PC-3 (cell line): ENCODE results near the gene PCGF1. TPM values are rescaled to one million over a fixed set of nuclear protein-coding genes. Genes with fewer than 3 reads are reported as not detected.

Experiments used
- ATAC-seq: fragments of 200-7000 bp; cut with Tn5 transposase; 2 replicates; pipeline ENCODE4 v1.9.1; 2020; ENCODE audit warnings: mild to moderate bottlenecking, moderate library complexity
- BruUV-seq: library from RNA; stranded (reverse); fragments of 400-500 nt; replicated peaks from 2 replicates; lab custom pipeline; 2021; lab: Mats Ljungman, UMichigan
- CTCF ChIA-PET: fragments of 300-600 bp; sonication (Branson Sonifier 250); formaldehyde crosslinking; loops from one replicate; lab custom pipeline; 2022; ENCODE audit warnings: antibody characterized with exemption; lab: Charles Lee
- POLR2A ChIA-PET: fragments of 300-600 bp; sonication (Branson Sonifier 250); formaldehyde crosslinking; loops from one replicate; lab custom pipeline; 2022; ENCODE audit warnings: antibody characterized with exemption; ENCODE audit not compliant: unreplicated experiment; lab: Charles Lee
- DNase-seq: peaks from one replicate; pipeline ENCODE4 v3.0.0-alpha.2; 2015
- H2AFZ ChIP-seq: fragments of 300-600 bp; sonication (generic); 2 replicates; pipeline ENCODE4 v1.6.0; 2016; ENCODE audit warnings: antibody characterized with exemption, low read length
- H3F3A ChIP-seq: fragments of 300-600 bp; sonication (generic); one replicate; pipeline ENCODE4 v1.6.0; 2017; ENCODE audit warnings: antibody characterized with exemption, low read length, control low read depth, mild to moderate bottlenecking; ENCODE audit not compliant: unreplicated experiment
- H3K27ac ChIP-seq: fragments of 300-600 bp; sonication (generic); 2 replicates; pipeline ENCODE4 v1.5.1; 2016; ENCODE audit warnings: mild to moderate bottlenecking, low read length
- H3K27me3 ChIP-seq: fragments of 300-600 bp; sonication (generic); 2 replicates; pipeline ENCODE4 v1.6.1; 2016; ENCODE audit warnings: low read length, mixed read lengths
- H3K36me3 ChIP-seq: fragments of 300-600 bp; sonication (generic); 2 replicates; pipeline ENCODE4 v1.6.1; 2016; ENCODE audit warnings: low read depth, mixed run types, low read length, mixed read lengths
- H3K4me1 ChIP-seq: fragments of 300-600 bp; sonication (generic); 2 replicates; pipeline ENCODE4 v1.5.1; 2016; ENCODE audit warnings: low read length; ENCODE audit not compliant: insufficient read depth
- H3K4me2 ChIP-seq: fragments of 300-600 bp; sonication (generic); 2 replicates; pipeline ENCODE4 v1.6.0; 2016; ENCODE audit warnings: low read length
- H3K4me3 ChIP-seq: fragments of 300-600 bp; sonication (generic); 2 replicates; pipeline ENCODE4 v1.5.1; 2016; ENCODE audit warnings: mild to moderate bottlenecking, low read length, mixed read lengths
- H3K79me2 ChIP-seq: fragments of 300-600 bp; sonication (generic); 2 replicates; pipeline ENCODE4 v1.6.1; 2017; ENCODE audit warnings: low read length, mixed read lengths
- H3K9ac ChIP-seq: fragments of 300-600 bp; sonication (generic); 2 replicates; pipeline ENCODE4 v1.6.0; 2016; ENCODE audit warnings: mild to moderate bottlenecking, low read length
- H3K9me2 ChIP-seq: fragments of 300-600 bp; sonication (generic); replicated peaks from 2 replicates; pipeline ENCODE4 v1.6.1; 2016; ENCODE audit warnings: mixed run types, low read length, mixed read lengths
- H3K9me3 ChIP-seq: fragments of 300-600 bp; sonication (generic); 2 replicates; pipeline ENCODE4 v1.6.1; 2016; ENCODE audit warnings: low read length, mixed read lengths
- H4K20me1 ChIP-seq: fragments of 300-600 bp; sonication (generic); 2 replicates; pipeline ENCODE4 v1.6.1; 2016; ENCODE audit warnings: low read length, mixed read lengths
- CTCF ChIP-seq: fragments of 300-600 bp; sonication (generic); conservative IDR thresholded peaks from 2 replicates; pipeline ENCODE4 v1.5.1; 2017; ENCODE audit warnings: antibody characterized with exemption, low read depth, mild to moderate bottlenecking, low read length
- EZH2 ChIP-seq: fragments of 300-600 bp; sonication (generic); IDR thresholded peaks from one replicate; pipeline ENCODE4 v1.6.1; 2017; ENCODE audit warnings: antibody characterized with exemption, mild to moderate bottlenecking, low read length; ENCODE audit not compliant: unreplicated experiment
- EZH2phosphoT487 ChIP-seq: fragments of 300-600 bp; sonication (generic); IDR thresholded peaks from 2 replicates; pipeline ENCODE4 v1.6.1; 2018; ENCODE audit warnings: mild to moderate bottlenecking, antibody characterized with exemption, low read length, borderline replicate concordance
- intact Hi-C: fragments of 100-400 bp; cut with micrococcal nuclease; formaldehyde crosslinking; loops from 2 replicates; pipeline ENCODE4 v1.9.0; 2023
- total RNA-seq: library from RNA; depleted of rRNA; stranded (reverse); fragments of >200 nt; gene quantifications from 2 replicates; pipeline ENCODE4 v1.2.3, GENCODE V29; 2014

Gene PCGF1
- total RNA-seq, 1 experiment from 2014 or later = 35.7 TPM

- POLR2A ChIA-PET = interaction anchor here (1.1 kb wide), 1 partner anchor 19 kb away, joined by 4 read pairs; no protein-coding TSS in a partner anchor
- Histone ChIP-seq H3K9ac (peak overlapping the region; percentile 84), H3K36me3 (peaks cover 5% of the 10 kb centered on the region; the same call in 1 of the 2 replicates), H3K4me2 (peak overlapping the region; percentile 100), H3K27ac (peak overlapping the region; percentile 24; the same call in 1 of the 2 replicates), H3K9me3 (no peaks in the 10 kb centered on the region), H3K27me3 (no peaks in the 10 kb centered on the region), H3K4me1 (peaks cover 27% of the 10 kb centered on the region), H2AFZ (0 out of 2 replicates have a peak overlapping the region, but pooled peaks have one; percentile 53), H3K9me2 (no peaks in the 10 kb centered on the region), H4K20me1 (no peaks in the 10 kb centered on the region), H3K79me2 (peaks cover 40% of the 10 kb centered on the region), H3F3A (no peaks in the 10 kb centered on the region), H3K4me3 (peak overlapping the region; percentile 100)
- no peak for DNase-seq
- ATAC-seq = no peak
- intact Hi-C loops = loop anchor here (1.0 to 5.0 kb wide), 3 partner anchors 24 to 262 kb away; partner anchors contain the start of genes AUP1, HTRA2, MTHFD2 and TTC31
- CTCF ChIA-PET = no interaction called here
- BruUV-seq = no TSS peak
- TF ChIP-seq EZH2 = no peak
- no peak for TF ChIP-seq CTCF
- TF ChIP-seq EZH2phosphoT487 = no peak
These were observed 48.5 kb downstream of the PCGF1 start for GRCh38 chr2:74458938-74459363.

DNA sequence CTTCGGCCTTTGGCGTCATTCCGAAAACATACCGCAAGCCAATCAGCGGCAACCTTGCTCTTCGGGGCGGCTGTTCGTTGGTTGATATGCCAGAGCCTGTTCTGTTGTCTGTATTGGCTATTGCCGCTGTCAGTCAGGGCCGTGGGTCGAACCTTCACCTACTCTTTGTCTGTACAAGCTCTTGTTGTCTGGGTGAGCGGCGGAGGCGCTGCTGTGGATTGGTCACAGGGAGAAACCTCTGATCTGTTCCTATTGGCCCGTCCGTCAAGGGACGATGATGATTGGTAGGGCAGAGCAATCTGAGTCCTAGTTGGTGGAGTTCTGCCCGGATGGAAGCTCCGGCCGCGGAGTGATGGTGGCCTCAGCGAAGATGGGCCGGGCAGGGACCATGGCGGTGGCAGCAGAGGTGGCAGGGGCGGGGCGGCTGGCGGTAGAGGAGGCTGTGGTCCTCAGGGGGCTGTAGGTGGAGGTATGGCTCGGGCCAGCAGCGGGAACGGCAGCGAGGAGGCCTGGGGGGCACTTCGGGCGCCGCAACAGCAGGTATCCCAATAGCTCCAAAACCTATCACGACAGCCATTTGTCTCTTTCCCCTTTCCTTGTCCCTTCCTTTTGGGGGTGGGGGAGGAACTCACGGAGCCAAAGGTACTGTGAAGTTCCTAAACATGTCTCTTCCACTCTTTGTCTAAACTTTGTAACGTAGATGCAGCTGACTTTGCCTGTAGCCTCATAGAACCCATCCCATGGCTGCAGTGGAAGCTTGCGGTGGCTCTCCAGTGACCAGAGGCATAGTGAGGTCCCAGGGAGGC lies 49.2 kb downstream of the PCGF1 start, which contains the start of gene WBP1:
WBP1 (plus strand) TSS at position 307 of the 806 bp plus-strand sequence; CDS start at position 472, 165 bp downstream.
- ChIA-PET POLR2A (interaction anchor here (1.0 to 1.1 kb wide), 2 partner anchors 9 to 18 kb away, joined by 4 to 9 read pairs; no protein-coding TSS in a partner anchor), CTCF (no interaction called here)
- DNase-seq = peak; percentile 99
- no peaks in the 10 kb centered on the region for H3F3A ChIP-seq
- H3K4me2 ChIP-seq = peak within 1 kb of the TSS; percentile 100
- peak within 1 kb of the TSS; percentile 88 for H2AFZ ChIP-seq
- ATAC-seq = peak; percentile 80
- H3K9me3 ChIP-seq = no peaks in the 10 kb centered on the region
- H3K4me3 ChIP-seq = peak within 1 kb of the TSS; percentile 100
- H3K9me2 ChIP-seq = no peaks in the 10 kb centered on the region
- H4K20me1 ChIP-seq = no peaks in the 10 kb centered on the region
- no peak for TF ChIP-seq CTCF
- no peak for TF ChIP-seq EZH2phosphoT487
- no peak for TF ChIP-seq EZH2
- BruUV-seq = TSS peak; percentile 41
- peak within 1 kb of the TSS; percentile 92 for H3K9ac ChIP-seq
- peaks cover 27% of the 10 kb centered on the region for H3K4me1 ChIP-seq
- peak within 1 kb of the TSS; percentile 93 for H3K27ac ChIP-seq
- no peaks in the 10 kb centered on the region for H3K27me3 ChIP-seq
- intact Hi-C loops = loop anchor here (1.0 to 5.0 kb wide), 3 partner anchors 25 to 261 kb away; partner anchors contain the start of genes AUP1, HTRA2, MTHFD2 and TTC31
- peaks cover 5% of the 10 kb centered on the region; the same call in 1 of the 2 replicates for H3K36me3 ChIP-seq
- H3K79me2 ChIP-seq = peaks cover 35% of the 10 kb centered on the region
